ENCODE results near the gene ANKRD11. TPM values are rescaled to one million over a fixed set of nuclear protein-coding genes. Genes with fewer than 3 reads are reported as not detected.
"Not testable (repeated sequence)": the region's sequence is repeated elsewhere in the genome, so short reads cannot be mapped to it uniquely, and the experiment has no call there.

Gene ANKRD11
- total RNA-seq, 1 experiment from 2014 or later: 242 TPM

DNA sequence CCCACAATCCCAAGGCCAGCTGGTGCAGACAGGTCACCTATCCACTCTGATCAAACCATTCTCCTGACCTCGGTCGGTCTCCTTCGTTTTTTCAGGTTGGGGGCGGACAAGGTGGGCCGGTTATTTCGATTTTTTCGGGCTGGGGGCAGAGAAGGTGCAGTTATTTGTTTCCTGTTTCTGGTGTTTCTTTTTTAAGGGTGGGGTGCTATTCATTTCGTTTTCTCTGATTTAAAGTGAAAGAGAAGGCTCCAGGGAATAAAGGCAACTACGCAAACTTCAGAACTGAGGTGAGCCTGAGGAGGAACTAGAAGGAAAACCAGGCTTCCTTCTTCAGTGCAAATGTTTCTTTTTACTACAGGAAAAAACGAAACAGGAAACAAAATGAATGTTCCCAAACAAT lies 64.8 kb downstream of the ANKRD11 start:
- TF ChIP-seq, protein P1, sequence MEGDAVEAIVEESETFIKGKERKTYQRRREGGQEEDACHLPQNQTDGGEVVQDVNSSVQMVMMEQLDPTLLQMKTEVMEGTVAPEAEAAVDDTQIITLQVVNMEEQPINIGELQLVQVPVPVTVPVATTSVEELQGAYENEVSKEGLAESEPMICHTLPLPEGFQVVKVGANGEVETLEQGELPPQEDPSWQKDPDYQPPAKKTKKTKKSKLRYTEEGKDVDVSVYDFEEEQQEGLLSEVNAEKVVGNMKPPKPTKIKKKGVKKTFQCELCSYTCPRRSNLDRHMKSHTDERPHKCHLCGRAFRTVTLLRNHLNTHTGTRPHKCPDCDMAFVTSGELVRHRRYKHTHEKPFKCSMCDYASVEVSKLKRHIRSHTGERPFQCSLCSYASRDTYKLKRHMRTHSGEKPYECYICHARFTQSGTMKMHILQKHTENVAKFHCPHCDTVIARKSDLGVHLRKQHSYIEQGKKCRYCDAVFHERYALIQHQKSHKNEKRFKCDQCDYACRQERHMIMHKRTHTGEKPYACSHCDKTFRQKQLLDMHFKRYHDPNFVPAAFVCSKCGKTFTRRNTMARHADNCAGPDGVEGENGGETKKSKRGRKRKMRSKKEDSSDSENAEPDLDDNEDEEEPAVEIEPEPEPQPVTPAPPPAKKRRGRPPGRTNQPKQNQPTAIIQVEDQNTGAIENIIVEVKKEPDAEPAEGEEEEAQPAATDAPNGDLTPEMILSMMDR (IDR thresholded peaks at IDR 0.05; ENCODE audit: unreplicated experiment): no peak
- intact Hi-C loops (cut with micrococcal nuclease; ENCODE audit: unreplicated experiment): no loop called here
- no peak for DNase-seq
- H3K4me1 Mint-ChIP-seq (ENCODE audit: low read depth, unreplicated experiment): peaks cover 29% of the 10 kb centered on the region
- CTCF ChIA-PET: interaction anchor here (0.7 to 0.9 kb wide), 2 partner anchors 8 to 101 kb away, joined by 3 to 5 read pairs; no protein-coding TSS in a partner anchor
- H3K4me3 Mint-ChIP-seq (ENCODE audit: low read depth, unreplicated experiment): no peak overlapping the region
- H3K27ac Mint-ChIP-seq (ENCODE audit: unreplicated experiment): no peak overlapping the region
- no TSS peak for BruUV-seq (replicated peaks)
- H3K36me3 Mint-ChIP-seq (ENCODE audit: insufficient read depth, unreplicated experiment): peaks cover 43% of the 10 kb centered on the region
- no peaks in the 10 kb centered on the region for H3K9me3 Mint-ChIP-seq (ENCODE audit: low read depth, unreplicated experiment)
- H3K27me3 Mint-ChIP-seq (ENCODE audit: unreplicated experiment): no peaks in the 10 kb centered on the region

DNA sequence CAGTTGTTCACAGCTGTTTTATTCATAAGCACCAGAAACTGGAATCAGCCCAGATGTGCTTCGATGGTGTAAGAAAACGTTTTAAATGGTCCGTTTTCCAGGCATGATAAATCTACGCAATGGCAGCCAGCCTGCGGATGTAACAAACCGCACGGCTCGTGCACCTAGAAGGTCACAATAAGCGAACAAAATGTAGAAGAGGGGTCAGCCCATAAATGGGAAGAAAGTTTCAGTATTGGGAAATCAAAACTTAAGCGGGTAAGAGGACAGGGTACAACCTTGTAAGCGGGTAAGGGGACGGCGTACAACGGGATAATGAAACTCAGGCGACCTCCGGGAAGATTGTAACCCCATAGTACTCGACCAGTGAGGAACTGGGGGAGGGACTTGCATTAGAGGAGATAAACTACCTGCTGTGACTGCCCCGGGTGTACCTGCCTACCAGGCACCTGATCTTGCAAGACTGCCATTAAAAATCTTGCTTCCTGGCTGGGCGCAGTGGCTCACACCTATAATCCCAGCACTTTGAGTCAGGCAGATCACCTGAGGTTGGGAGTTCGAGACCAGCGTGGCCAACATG lies 66.6 kb downstream of the ANKRD11 start:
- Mint-ChIP-seq H3K36me3 (ENCODE audit: insufficient read depth, unreplicated experiment) (peaks cover 53% of the 10 kb centered on the region), H3K27ac (ENCODE audit: unreplicated experiment) (no peak overlapping the region), H3K9me3 (ENCODE audit: low read depth, unreplicated experiment) (no peaks in the 10 kb centered on the region), H3K4me3 (ENCODE audit: low read depth, unreplicated experiment) (no peak overlapping the region), H3K4me1 (ENCODE audit: low read depth, unreplicated experiment) (peaks cover 35% of the 10 kb centered on the region), H3K27me3 (ENCODE audit: unreplicated experiment) (no peaks in the 10 kb centered on the region)
- no TSS peak for BruUV-seq (replicated peaks)
- CTCF ChIA-PET: no interaction called here
- DNase-seq: no peak
- intact Hi-C loops (cut with micrococcal nuclease; ENCODE audit: unreplicated experiment): no loop called here
- TF ChIP-seq, protein P1 (IDR thresholded peaks at IDR 0.05; ENCODE audit: unreplicated experiment): no peak

GRCh38 chr16:89422905-89423630 lies 67.3 kb downstream of the ANKRD11 start:
- no peaks in the 10 kb centered on the region for H3K27me3 Mint-ChIP-seq (ENCODE audit: unreplicated experiment)
- intact Hi-C loops (cut with micrococcal nuclease; ENCODE audit: unreplicated experiment): no loop called here
- CTCF ChIA-PET: no interaction called here
- H3K9me3 Mint-ChIP-seq (ENCODE audit: low read depth, unreplicated experiment): no peaks in the 10 kb centered on the region
- H3K27ac Mint-ChIP-seq (ENCODE audit: unreplicated experiment): no peak overlapping the region
- no TSS peak for BruUV-seq (replicated peaks)
- H3K36me3 Mint-ChIP-seq (ENCODE audit: insufficient read depth, unreplicated experiment): peaks cover 58% of the 10 kb centered on the region
- peaks cover 42% of the 10 kb centered on the region for H3K4me1 Mint-ChIP-seq (ENCODE audit: low read depth, unreplicated experiment)
- no peak overlapping the region for H3K4me3 Mint-ChIP-seq (ENCODE audit: low read depth, unreplicated experiment)
- TF ChIP-seq, protein P1 (IDR thresholded peaks at IDR 0.05; ENCODE audit: unreplicated experiment): no peak
- no peak for DNase-seq

- H3K36me3 Mint-ChIP-seq (ENCODE audit: insufficient read depth, unreplicated experiment): peaks cover 62% of the 10 kb centered on the region
- H3K4me3 Mint-ChIP-seq (ENCODE audit: low read depth, unreplicated experiment): no peak overlapping the region
- H3K4me1 Mint-ChIP-seq (ENCODE audit: low read depth, unreplicated experiment): peaks cover 44% of the 10 kb centered on the region
Measured at GRCh38 chr16:89422527-89422904, 67.8 kb downstream of the ANKRD11 start.

GRCh38 chr16:89421300-89421699 lies 69.1 kb downstream of the ANKRD11 start:
- DNase-seq; CTCF ChIA-PET; H3K9me3 Mint-ChIP-seq (ENCODE audit: low read depth, unreplicated experiment); H3K4me3 Mint-ChIP-seq (ENCODE audit: low read depth, unreplicated experiment); intact Hi-C loops (cut with micrococcal nuclease; ENCODE audit: unreplicated experiment); H3K27me3 Mint-ChIP-seq (ENCODE audit: unreplicated experiment); BruUV-seq (replicated peaks): not testable (repeated sequence)
- Mint-ChIP-seq H3K4me1 (ENCODE audit: low read depth, unreplicated experiment) (peaks cover 44% of the 10 kb centered on the region), H3K36me3 (ENCODE audit: insufficient read depth, unreplicated experiment) (peaks cover 63% of the 10 kb centered on the region), H3K27ac (ENCODE audit: unreplicated experiment) (peak overlapping the region; percentile 19)

More at GRCh38 chr16:89422527-89422904, 67.8 kb downstream of the ANKRD11 start:
- CTCF ChIA-PET: no interaction called here
- Mint-ChIP-seq H3K27ac (ENCODE audit: unreplicated experiment) (no peak overlapping the region), H3K9me3 (ENCODE audit: low read depth, unreplicated experiment) (no peaks in the 10 kb centered on the region), H3K27me3 (ENCODE audit: unreplicated experiment) (no peaks in the 10 kb centered on the region)
- no TSS peak for BruUV-seq (replicated peaks)
- no peak for DNase-seq
- intact Hi-C loops (cut with micrococcal nuclease; ENCODE audit: unreplicated experiment): no loop called here
- TF ChIP-seq, protein P1 (IDR thresholded peaks at IDR 0.05; ENCODE audit: unreplicated experiment): no peak

All from Calu3 (cell line).